Measurements from ENCODE around the gene STIP1. TPM values are rescaled to one million over a fixed set of nuclear protein-coding genes. Genes with fewer than 3 reads are reported as not detected.

STIP1 gene
- total RNA-seq, 1 experiment from 2014 or later = 297 TPM

- no peaks in the 10 kb centered on the region for H3K27me3 Mint-ChIP-seq (ENCODE audit: insufficient read depth, unreplicated experiment)
- TF ChIP-seq, protein P1, sequence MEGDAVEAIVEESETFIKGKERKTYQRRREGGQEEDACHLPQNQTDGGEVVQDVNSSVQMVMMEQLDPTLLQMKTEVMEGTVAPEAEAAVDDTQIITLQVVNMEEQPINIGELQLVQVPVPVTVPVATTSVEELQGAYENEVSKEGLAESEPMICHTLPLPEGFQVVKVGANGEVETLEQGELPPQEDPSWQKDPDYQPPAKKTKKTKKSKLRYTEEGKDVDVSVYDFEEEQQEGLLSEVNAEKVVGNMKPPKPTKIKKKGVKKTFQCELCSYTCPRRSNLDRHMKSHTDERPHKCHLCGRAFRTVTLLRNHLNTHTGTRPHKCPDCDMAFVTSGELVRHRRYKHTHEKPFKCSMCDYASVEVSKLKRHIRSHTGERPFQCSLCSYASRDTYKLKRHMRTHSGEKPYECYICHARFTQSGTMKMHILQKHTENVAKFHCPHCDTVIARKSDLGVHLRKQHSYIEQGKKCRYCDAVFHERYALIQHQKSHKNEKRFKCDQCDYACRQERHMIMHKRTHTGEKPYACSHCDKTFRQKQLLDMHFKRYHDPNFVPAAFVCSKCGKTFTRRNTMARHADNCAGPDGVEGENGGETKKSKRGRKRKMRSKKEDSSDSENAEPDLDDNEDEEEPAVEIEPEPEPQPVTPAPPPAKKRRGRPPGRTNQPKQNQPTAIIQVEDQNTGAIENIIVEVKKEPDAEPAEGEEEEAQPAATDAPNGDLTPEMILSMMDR (IDR thresholded peaks at IDR 0.05; ENCODE audit: insufficient read depth in 1 of 2, low read depth in 1 of 2, low read length in 1 of 2, severe bottlenecking in 1 of 2, unreplicated experiment in 1 of 2) = no peak
- ChIA-PET CTCF (no interaction called here), POLR2A (no interaction called here)
- H3K36me3 Mint-ChIP-seq (ENCODE audit: insufficient read depth, unreplicated experiment) = peaks cover 13% of the 10 kb centered on the region
- Histone ChIP-seq H3K4me1 (peaks cover 6% of the 10 kb centered on the region; the same call in 1 of the 2 replicates), H3K4me3 (ENCODE audit: low read depth, low read length) (no peak overlapping the region), H3K9me3 (peaks cover 7% of the 10 kb centered on the region; the same call in 1 of the 2 replicates), H3K27me3 (replicated peaks; ENCODE audit: control insufficient read depth, insufficient read depth, low read length) (no peaks in the 10 kb centered on the region), H3K36me3 (ENCODE audit: control insufficient read depth, insufficient read depth, low read length) (no peaks in the 10 kb centered on the region)
- no peak overlapping the region for H3K27ac Mint-ChIP-seq (ENCODE audit: unreplicated experiment)
- intact Hi-C loops (cut with micrococcal nuclease; ENCODE audit: unreplicated experiment) = no loop called here
- H3K4me3 Mint-ChIP-seq (ENCODE audit: unreplicated experiment) = no peak overlapping the region
- peaks cover 10% of the 10 kb centered on the region for H3K9me3 Mint-ChIP-seq (ENCODE audit: unreplicated experiment)
- no peak for DNase-seq
- H3K4me1 Mint-ChIP-seq (ENCODE audit: low read depth, unreplicated experiment) = no peaks in the 10 kb centered on the region
- no TSS peak for BruUV-seq (replicated peaks)
These were observed 9.2 kb upstream of the STIP1 start for GRCh38 chr11:64176751-64177150.

DNA sequence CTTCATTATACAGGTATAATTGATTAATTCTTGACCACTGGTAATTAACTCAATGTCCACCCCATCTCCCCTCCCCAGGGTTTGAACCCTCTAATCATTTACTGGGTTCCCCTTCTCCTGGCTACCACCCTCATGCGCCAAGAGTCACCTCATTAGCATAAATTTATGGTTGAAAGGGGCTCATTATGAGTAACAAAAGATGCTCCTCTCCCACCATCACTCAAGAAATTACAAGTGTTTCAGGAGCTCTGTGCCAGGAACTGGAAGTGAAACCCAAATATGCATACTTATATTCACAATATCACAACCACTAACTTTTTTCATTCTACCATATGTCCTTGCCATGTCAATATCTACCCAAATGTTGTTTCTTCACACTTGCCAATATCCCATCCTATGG is 7.8 kb upstream of the STIP1 start:
- H3K4me3 ChIP-seq (ENCODE audit: low read depth, low read length) = no peak overlapping the region
- ChIA-PET CTCF (no interaction called here), POLR2A (no interaction called here)
- no peak overlapping the region for H3K4me3 Mint-ChIP-seq (ENCODE audit: unreplicated experiment)
- H3K4me1 ChIP-seq = peaks cover 8% of the 10 kb centered on the region; the same call in 1 of the 2 replicates
- H3K9me3 Mint-ChIP-seq (ENCODE audit: unreplicated experiment) = peaks cover 10% of the 10 kb centered on the region
- DNase-seq = no peak
- no peaks in the 10 kb centered on the region for H3K36me3 ChIP-seq (ENCODE audit: control insufficient read depth, insufficient read depth, low read length)
- intact Hi-C loops (cut with micrococcal nuclease; ENCODE audit: unreplicated experiment) = no loop called here
- H3K27ac Mint-ChIP-seq (ENCODE audit: unreplicated experiment) = no peak overlapping the region
- peaks cover 3% of the 10 kb centered on the region for H3K4me1 Mint-ChIP-seq (ENCODE audit: low read depth, unreplicated experiment)
- BruUV-seq (replicated peaks) = no TSS peak
- H3K27me3 ChIP-seq (replicated peaks; ENCODE audit: control insufficient read depth, insufficient read depth, low read length) = no peaks in the 10 kb centered on the region
- H3K36me3 Mint-ChIP-seq (ENCODE audit: insufficient read depth, unreplicated experiment) = peaks cover 20% of the 10 kb centered on the region
- TF ChIP-seq, protein P1 (IDR thresholded peaks at IDR 0.05; ENCODE audit: insufficient read depth in 1 of 2, low read depth in 1 of 2, low read length in 1 of 2, severe bottlenecking in 1 of 2, unreplicated experiment in 1 of 2) = no peak
- no peaks in the 10 kb centered on the region for H3K27me3 Mint-ChIP-seq (ENCODE audit: insufficient read depth, unreplicated experiment)
- peaks cover 7% of the 10 kb centered on the region; the same call in 1 of the 2 replicates for H3K9me3 ChIP-seq

- intact Hi-C loops (cut with micrococcal nuclease; ENCODE audit: unreplicated experiment) = no loop called here
- POLR2A ChIA-PET = no interaction called here
- no TSS peak for BruUV-seq (replicated peaks)
- no peak overlapping the region for H3K4me3 Mint-ChIP-seq (ENCODE audit: unreplicated experiment)
- peaks cover 12% of the 10 kb centered on the region for H3K4me1 Mint-ChIP-seq (ENCODE audit: low read depth, unreplicated experiment)
- peaks cover 13% of the 10 kb centered on the region for H3K4me1 ChIP-seq
- peaks cover 3% of the 10 kb centered on the region; the same call in 1 of the 2 replicates for H3K9me3 ChIP-seq
- no peaks in the 10 kb centered on the region for H3K27me3 Mint-ChIP-seq (ENCODE audit: insufficient read depth, unreplicated experiment)
- no peaks in the 10 kb centered on the region for H3K27me3 ChIP-seq (replicated peaks; ENCODE audit: control insufficient read depth, insufficient read depth, low read length)
- no peak overlapping the region for H3K27ac Mint-ChIP-seq (ENCODE audit: unreplicated experiment)
- H3K36me3 ChIP-seq (ENCODE audit: control insufficient read depth, insufficient read depth, low read length) = no peaks in the 10 kb centered on the region
- H3K4me3 ChIP-seq (ENCODE audit: low read depth, low read length) = no peak overlapping the region
- H3K36me3 Mint-ChIP-seq (ENCODE audit: insufficient read depth, unreplicated experiment) = peaks cover 22% of the 10 kb centered on the region
- no peak for DNase-seq
- peaks cover 6% of the 10 kb centered on the region for H3K9me3 Mint-ChIP-seq (ENCODE audit: unreplicated experiment)
- TF ChIP-seq, protein P1 (IDR thresholded peaks at IDR 0.05; ENCODE audit: insufficient read depth in 1 of 2, low read depth in 1 of 2, low read length in 1 of 2, severe bottlenecking in 1 of 2, unreplicated experiment in 1 of 2) = no peak
- CTCF ChIA-PET = no interaction called here
These were observed 6.9 kb upstream of the STIP1 start for GRCh38 chr11:64178951-64179639.

All from Caco-2 (cell line).